ENCODE results near the gene PPP1R8.
"Not testable (repeated sequence)": the region's sequence is repeated elsewhere in the genome, so short reads cannot be mapped to it uniquely, and the experiment has no call there.

Gene PPP1R8

DNA sequence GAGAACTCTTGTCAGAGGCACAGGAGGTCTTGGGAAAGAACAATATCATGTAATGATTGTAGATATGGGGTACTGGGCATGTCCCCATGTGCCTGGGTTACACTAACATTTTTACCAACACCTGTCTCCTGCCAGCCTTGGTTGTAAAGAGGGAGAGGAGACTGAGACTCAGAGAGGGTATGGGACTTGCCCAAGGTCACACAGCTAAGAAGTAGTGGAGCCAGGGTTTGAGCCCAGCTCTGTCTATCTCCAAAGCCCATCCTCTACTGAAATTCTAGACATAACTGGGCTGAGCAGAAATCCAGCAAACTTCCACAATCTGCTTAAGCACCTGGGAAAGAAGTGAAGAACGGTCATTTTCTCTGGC is 39.1 kb downstream of the PPP1R8 start:
- DNase-seq (ENCODE audit: low spot score) = no peak
- in situ Hi-C loops (cut with MboI; ENCODE audit: low pct_unique_long_range_greater_than_20kb, low sequenced_read_pairs, unreplicated experiment) = loop anchor here (10.0 kb wide), 1 partner anchor 95 kb away; no protein-coding TSS in a partner anchor

DNA sequence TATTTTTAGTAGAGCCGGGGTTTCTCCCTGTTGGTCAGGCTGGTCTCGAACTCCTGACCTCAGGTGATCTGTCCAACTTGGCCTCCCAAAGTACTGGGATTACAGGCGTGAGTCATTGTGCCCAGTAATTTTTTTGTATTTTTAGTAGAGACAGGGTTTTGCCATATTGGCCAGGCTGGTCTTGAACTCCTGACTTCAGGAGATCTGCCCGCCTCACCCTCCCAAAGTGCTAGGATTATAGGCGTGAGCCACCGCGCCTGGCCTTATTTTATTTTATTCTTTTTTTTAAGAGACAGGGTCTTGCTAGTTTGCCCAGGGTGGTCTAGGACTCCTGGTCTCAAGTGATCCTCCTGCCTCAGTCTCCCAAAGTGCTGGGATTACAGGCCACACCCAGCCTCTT is 40.5 kb downstream of the PPP1R8 start:
- DNase-seq (ENCODE audit: low spot score); in situ Hi-C loops (cut with MboI; ENCODE audit: low pct_unique_long_range_greater_than_20kb, low sequenced_read_pairs, unreplicated experiment): not testable (repeated sequence)

More for the DNA sequence above, 39.1 kb downstream of the PPP1R8 start:
- TF ChIP-seq CTCF (IDR thresholded peaks at IDR 0.05; ENCODE audit: extremely low read depth, insufficient read depth, missing control alignments) = no peak

DNA sequence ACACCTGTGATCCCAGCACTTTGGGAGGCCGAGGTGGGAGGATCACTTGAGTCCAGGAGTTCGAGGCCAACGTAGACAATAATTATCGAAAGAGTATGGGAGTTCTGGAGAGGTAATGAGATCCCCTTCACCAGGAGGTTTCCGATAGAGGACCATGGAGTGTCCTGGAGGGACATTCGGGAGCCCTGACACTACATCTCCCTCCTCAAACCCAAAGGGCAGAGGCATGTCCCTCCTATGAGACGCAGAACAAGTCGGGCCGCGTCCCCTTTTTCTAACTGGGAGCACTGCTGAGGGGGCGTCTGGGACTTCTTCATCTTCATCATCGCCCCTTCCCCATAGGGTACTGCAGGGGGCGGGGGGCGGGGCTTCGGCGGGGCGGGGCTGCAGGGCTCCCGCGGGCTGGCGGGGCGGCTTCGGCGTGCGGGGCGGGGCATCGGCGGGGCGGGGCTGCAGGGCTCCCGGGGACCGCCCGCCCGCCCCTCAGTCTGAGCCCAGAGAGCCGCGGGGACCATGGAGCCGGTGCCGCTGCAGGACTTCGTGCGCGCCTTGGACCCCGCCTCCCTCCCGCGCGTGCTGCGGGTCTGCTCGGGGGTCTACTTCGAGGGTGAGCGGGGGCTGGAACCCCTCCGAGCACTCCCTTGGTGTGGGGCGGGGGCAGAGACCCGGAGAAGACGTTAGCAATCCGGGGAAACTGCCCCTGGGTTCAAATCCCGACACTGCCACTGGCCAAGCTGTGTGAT is 41.6 kb downstream of the PPP1R8 start, which contains the start of gene THEMIS2:
Gene THEMIS2, plus strand, starts transcription at position 486 of the 743 bp plus-strand sequence. Its CDS starts 28 bp downstream, at position 514.
- in situ Hi-C loops (cut with MboI; ENCODE audit: low pct_unique_long_range_greater_than_20kb, low sequenced_read_pairs, unreplicated experiment) = no loop called here
- TF ChIP-seq CTCF (IDR thresholded peaks at IDR 0.05; ENCODE audit: extremely low read depth, insufficient read depth, missing control alignments) = no peak
- DNase-seq (ENCODE audit: low spot score) = peak; percentile 93

DNA sequence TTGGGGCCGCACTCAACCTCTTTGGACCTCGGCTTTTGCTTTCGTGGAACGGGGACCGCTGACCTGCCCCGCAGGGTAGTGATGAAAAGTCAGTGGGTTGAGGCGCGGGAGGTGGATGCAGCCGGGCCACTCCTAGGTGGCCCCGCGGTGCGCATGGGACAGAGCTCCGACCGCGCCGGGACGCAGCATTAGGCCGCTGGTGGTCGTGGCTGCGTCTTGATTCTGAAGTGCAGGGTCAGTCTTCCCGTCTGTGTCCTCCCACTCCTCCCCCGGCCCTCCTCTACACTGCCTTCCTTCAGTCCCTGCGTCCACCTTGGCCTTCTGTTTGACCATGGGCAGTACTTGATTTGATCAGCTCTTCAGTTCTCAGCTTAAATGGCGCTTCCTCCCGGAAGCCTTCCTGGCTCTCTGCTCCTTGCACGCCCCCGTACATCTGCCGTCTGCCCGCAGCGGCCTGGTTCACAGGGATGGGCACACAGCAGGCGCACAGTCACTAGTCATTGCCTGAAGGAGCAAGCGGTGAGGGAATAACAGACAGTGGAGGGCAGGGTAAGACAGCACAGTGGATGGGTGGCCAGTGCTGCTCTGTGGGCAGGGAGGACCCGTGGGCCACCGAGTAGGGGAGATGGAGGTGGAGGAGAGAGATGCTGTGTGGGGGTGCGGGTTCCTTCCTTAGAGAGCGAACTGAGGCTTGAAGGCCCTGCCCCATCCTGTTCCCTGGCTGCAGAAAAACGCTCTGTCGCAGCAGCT is 42.4 kb downstream of the PPP1R8 start:
- no peak for TF ChIP-seq CTCF (IDR thresholded peaks at IDR 0.05; ENCODE audit: extremely low read depth, insufficient read depth, missing control alignments)
- in situ Hi-C loops (cut with MboI; ENCODE audit: low pct_unique_long_range_greater_than_20kb, low sequenced_read_pairs, unreplicated experiment) = no loop called here
- DNase-seq (ENCODE audit: low spot score) = peak; percentile 51

DNA sequence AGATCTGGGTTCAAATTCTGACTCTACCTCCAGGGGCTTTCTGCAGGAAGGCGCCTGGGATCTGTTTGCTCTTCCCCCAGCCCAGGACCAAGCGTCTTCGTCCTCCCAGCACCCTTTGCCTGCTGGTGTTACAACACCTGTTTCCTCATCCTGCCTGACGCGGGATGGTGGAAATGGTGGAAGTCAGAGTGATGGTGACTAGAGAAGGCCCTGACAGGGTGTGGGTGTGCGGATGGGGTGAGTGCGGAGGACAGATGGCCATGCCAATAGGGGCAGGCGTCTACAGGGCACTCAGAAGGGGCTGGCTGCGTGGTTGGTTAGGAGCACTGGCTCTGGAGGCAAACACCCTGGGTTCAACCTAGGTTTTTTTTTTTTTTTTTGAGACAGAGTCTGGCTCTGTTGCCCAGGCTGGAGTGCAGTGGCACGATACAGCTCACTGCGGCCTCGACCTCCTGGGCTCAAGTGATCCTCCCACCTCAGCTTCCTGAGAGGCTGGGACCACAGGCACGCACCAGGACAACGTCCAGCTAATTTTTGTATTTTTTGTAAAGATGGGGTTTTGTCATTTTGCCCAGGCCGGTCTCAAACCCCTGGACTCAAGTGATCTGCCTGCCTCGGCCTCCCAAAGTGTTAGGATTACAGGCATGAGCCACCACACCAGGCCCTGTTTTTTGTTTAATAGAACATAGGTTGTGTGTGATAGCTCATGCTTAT is 43.2 kb downstream of the PPP1R8 start:
- in situ Hi-C loops (cut with MboI; ENCODE audit: low pct_unique_long_range_greater_than_20kb, low sequenced_read_pairs, unreplicated experiment) = no loop called here
- no peak for DNase-seq (ENCODE audit: low spot score)
- no peak for TF ChIP-seq CTCF (IDR thresholded peaks at IDR 0.05; ENCODE audit: extremely low read depth, insufficient read depth, missing control alignments)

DNA sequence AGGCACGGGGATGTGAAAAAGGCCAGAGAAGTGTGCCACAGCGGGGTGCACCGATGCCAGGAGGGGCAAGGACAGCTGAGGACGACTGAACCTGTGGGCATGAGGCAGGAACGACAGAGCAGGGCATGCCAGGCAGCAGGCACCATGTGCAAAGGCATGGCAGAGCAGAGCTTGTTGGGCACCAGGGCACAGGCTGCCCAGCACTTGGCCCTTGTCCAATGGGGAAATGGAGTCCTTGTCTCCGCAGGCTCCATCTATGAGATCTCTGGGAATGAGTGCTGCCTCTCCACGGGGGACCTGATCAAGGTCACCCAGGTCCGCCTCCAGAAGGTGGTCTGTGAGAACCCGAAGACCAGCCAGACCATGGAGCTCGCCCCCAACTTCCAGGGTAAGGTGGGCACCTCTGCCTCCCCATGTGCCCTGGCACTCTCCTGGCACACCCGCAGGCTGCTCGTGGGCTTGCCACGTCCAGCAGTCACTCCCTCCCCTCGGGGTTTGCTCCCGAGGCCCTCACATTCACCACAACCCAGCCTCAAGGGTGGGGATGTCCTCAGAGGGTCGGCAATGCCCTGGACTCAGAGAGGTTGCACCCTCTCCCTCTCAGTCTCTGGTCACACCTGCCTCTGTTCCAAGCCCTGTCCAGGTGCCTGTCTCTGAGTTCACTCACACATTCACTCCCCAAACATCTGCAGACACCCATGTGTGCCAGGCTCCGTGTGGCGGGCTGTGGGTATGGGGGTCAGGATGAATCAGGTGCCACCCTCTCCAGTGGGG is 45.9 kb downstream of the PPP1R8 start:
- DNase-seq (ENCODE audit: low spot score) = no peak
- in situ Hi-C loops (cut with MboI; ENCODE audit: low pct_unique_long_range_greater_than_20kb, low sequenced_read_pairs, unreplicated experiment) = no loop called here
- no peak for TF ChIP-seq CTCF (IDR thresholded peaks at IDR 0.05; ENCODE audit: extremely low read depth, insufficient read depth, missing control alignments)
